Activated CD8-positive, alpha-beta memory T cell treated with anti-CD3 and anti-CD28 coated beads, Interleukin-2, amount 50 U/mL, for 24 hours (primary cell): ENCODE results near the gene SLC2A8.

Source experiments
- DNase-seq: peaks from one replicate; pipeline ENCODE4 v3.0.0-alpha.2; 2020; ENCODE audit errors: extremely low read depth

The SLC2A8 gene

DNA sequence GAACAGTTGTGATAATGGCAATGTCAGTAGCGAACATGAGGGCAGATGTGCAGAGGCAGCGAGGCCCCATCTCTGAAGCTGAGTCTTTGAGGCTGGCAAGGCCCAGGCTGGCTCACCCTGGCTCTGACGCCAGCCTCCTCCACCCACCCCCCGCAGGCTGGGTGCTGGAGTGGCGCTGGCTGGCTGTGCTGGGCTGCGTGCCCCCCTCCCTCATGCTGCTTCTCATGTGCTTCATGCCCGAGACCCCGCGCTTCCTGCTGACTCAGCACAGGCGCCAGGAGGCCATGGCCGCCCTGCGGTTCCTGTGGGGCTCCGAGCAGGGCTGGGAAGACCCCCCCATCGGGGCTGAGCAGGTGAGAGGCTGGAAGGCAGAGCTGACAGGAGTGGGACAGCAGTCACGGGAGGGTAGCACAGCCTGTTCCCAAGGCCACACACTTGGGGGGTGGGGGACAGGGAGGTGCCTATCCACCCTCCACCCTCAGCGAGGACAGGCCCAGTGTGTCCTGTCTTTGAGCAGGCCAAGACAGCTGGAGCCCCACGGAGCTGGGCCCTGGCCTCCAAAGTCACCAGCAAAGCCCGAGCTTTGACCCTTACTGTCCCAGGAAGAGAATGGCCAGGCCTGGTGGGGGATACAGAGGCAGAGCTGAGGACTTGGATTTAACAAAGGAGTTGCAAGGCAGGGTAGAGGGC, 5.6 kb downstream of the SLC2A8 start:
- DNase-seq: no peak

DNA sequence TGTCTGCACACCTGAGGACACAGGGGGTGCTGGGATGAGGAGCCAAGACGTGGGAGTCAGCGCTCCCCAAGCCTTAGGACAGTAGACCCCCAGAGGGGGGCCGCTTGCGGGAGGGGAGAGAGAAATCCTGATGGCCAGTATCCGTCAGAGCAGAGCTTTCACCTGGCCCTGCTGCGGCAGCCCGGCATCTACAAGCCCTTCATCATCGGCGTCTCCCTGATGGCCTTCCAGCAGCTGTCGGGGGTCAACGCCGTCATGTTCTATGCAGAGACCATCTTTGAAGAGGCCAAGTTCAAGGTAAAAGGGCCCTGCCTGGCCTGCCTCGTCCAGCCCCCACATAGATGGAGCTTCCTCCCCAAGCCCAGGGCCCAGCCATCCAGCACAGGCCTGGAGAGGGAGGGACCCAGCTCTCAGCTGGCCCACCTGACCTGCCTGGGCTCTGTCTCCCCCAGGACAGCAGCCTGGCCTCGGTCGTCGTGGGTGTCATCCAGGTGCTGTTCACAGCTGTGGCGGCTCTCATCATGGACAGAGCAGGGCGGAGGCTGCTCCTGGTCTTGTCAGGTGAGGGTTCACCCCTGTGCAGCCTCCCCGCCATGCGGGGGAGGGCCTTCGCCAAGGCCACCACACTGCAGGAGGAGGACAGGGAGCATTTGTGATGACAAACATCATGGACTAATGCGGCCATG, 6.7 kb downstream of the SLC2A8 start:
- no peak for DNase-seq

- DNase-seq: no peak
Observed at GRCh38 chr9:127404631-127405030, 7.7 kb downstream of the SLC2A8 start.

DNA sequence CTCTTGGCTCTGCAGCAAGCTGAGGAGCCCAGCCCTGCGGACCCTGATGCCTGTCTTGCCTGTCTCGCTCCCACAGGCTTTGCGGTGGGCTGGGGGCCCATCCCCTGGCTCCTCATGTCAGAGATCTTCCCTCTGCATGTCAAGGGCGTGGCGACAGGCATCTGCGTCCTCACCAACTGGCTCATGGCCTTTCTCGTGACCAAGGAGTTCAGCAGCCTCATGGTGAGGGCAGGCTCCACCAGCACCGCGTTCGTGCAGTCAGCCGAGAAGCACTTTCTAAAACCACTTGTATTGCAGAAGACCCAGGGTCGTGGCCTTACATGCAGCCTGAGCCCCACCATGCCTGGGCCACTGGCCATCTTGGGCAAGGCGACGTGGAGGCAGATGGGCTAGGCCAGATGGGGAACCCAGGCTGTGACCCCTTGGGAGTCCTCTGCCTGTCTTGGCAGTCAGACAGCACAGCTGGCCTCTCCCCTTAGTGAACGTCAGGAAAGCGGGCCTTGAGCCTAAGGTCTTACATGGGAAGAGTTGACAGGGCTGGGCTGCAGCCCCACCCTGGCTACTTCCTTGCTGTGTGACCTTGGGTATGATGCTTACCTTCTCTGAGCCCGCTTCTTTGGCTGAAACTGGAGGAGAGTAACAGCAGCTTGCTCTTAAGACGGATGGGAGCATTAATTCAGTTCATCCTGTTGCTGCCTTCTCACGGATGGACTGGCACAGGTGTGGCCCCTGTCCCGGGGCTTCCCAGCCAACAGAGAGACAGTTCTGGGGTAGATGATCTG, 8.6 kb downstream of the SLC2A8 start:
- DNase-seq: no peak

GRCh38 chr9:127406799-127407491, 10.0 kb downstream of the SLC2A8 start:
- no peak for DNase-seq

GRCh38 chr9:127407492-127407843, 10.5 kb downstream of the SLC2A8 start:
- DNase-seq: no peak

GRCh38 chr9:127411122-127411521, 14.2 kb downstream of the SLC2A8 start:
- DNase-seq: no peak

DNA sequence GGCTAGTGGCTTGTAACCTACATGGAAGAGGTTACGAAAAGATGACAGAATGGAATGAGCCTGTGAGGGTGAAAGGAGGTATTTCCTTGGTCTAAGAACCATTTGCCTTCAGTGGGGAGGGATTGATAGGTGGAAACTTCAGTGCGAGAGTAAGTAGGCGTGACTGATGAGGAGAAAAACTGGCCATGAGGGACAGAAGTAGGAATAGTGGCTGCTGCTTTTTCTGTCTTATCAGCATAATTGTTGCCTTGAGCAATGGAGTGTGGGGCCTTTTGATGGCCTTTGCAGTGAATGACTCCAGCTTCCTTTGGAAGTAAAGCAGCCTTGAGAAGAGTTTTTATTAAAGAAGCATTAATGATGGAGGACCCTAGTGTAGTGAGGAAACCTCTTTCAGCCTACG, 18.2 kb downstream of the SLC2A8 start:
- no peak for DNase-seq

- no peak for DNase-seq
Observed at GRCh38 chr9:127415657-127416056, 18.7 kb downstream of the SLC2A8 start.

GRCh38 chr9:127417131-127418036, 20.4 kb downstream of the SLC2A8 start:
- no peak for DNase-seq

DNA sequence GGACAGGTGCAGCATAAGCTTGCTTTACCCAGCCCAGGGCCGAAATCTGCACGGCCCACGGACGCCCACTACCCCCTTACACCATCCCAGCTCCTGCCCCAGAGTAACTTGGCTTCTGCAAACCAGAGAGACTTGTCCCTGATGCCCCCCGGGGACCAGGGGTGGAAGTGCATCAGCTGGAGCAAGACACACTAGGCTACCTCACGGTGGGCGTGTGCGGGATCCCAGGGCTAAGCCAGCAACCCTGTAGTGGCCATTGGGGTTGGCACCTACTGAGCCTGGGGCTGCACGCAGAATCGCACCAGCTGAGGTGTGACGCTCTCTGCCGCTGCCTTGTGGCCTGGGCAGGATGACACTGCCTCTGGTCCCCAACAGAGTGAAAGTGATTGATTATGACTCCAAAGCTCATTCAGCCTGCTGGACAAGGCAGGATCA, 21.1 kb downstream of the SLC2A8 start:
- no peak for DNase-seq

DNA sequence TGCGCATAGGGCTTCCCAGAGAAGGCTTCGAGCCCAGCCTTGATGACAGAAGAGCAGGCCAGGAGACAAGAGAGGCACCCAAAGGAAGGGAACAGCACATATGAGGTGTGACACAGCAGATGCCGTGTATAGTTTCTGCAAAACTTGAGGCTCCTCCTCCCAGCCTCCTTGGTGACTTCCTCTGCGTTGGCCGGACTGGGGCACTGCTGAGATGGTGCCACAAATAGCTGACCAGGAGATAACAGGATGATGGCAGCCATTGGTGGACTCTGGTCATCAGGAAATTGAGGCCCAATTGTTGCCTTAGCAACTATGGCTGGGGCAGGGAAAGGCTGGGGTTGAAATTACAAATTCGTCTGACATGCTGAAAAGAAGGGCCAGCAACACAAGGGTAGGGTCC, 22.4 kb downstream of the SLC2A8 start:
- DNase-seq: no peak

- no peak for DNase-seq
Observed at GRCh38 chr9:127421057-127421456, 24.1 kb downstream of the SLC2A8 start.

- DNase-seq: no peak
Observed at GRCh38 chr9:127422133-127422782, 25.3 kb downstream of the SLC2A8 start.

DNA sequence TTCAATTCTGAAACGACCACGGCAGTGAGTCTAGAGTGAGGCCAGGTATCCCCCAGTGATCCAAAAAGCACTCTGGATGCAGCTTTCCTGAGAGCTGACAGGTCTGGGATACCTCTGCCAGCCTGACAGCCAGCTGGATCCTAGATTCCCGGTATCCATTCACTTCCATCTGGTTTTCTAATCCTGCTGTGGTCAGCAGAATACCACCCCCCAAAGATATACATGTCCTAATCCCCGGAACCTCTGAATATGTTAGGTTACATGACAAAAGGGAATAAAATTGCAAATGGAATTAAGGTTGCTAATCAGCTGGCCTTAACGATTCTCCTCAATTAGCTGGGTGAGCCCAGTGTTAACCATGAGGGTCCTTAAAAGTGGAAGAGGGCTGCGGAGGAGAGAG, 25.8 kb downstream of the SLC2A8 start:
- no peak for DNase-seq

- DNase-seq: no peak
Observed at GRCh38 chr9:127423476-127423933, 26.5 kb downstream of the SLC2A8 start.

GRCh38 chr9:127423934-127424675, 27.1 kb downstream of the SLC2A8 start, which contains the start of gene ZNF79:
Gene ZNF79, plus strand, starts transcription at chr9:127424382. Its CDS starts 406 bp downstream, at chr9:127424788.
- peak; percentile 89 for DNase-seq

GRCh38 chr9:127424676-127424999, 27.7 kb downstream of the SLC2A8 start:
- no peak for DNase-seq

- DNase-seq: no peak
Observed at GRCh38 chr9:127426756-127427155, 29.8 kb downstream of the SLC2A8 start.

DNA sequence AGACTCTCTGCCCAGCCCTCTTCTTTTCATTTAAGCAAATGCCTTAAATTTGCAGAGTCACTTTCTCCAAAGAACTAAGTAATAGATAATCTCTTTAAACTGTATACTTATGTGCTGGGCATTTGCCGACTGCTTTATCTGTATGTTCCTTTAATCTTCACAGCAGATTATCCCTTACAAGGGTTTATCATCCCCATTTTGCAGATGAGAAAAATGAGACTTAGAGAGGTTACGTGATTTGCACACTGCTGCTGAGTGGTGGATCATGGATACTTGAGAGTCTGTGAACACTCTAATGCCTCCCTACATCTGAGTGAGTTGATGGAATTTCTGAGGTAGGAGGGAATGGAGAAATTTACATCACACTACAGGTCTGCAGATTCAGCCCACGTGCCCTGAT, 31.4 kb downstream of the SLC2A8 start:
- DNase-seq: no peak
